GM19240 (cell line): ENCODE measurements around the gene SHISA9.
"Not testable (repeated sequence)": the region's sequence is repeated elsewhere in the genome, so short reads cannot be mapped to it uniquely, and the experiment has no call there.

ENCODE experiments used
- DNase-seq: peaks from one replicate; pipeline ENCODE4 v3.0.0; 2011; ENCODE audit warnings: low spot score; ENCODE audit not compliant: insufficient read length

Gene SHISA9

GRCh38 chr16:12901597-12902461, at the start of gene SHISA9:
SHISA9 (plus strand) TSS chr16:12901598.
- DNase-seq = no peak

- DNase-seq = no peak
Observed at GRCh38 chr16:12853972-12854371, 47.4 kb upstream of the SHISA9 start.

GRCh38 chr16:12857435-12857834, 44.0 kb upstream of the SHISA9 start:
- DNase-seq = not testable (repeated sequence)

- no peak for DNase-seq
Observed at GRCh38 chr16:12862327-12862726, 39.1 kb upstream of the SHISA9 start.

- no peak for DNase-seq
Observed at GRCh38 chr16:12862941-12863340, 38.5 kb upstream of the SHISA9 start.

- DNase-seq = no peak
Observed at GRCh38 chr16:12866981-12867551, 34.3 kb upstream of the SHISA9 start.

- DNase-seq = no peak
Observed at GRCh38 chr16:12868169-12868568, 33.2 kb upstream of the SHISA9 start.

GRCh38 chr16:12868788-12869187, 32.6 kb upstream of the SHISA9 start:
- no peak for DNase-seq

GRCh38 chr16:12869698-12870427, 31.5 kb upstream of the SHISA9 start:
- DNase-seq = no peak

GRCh38 chr16:12871784-12872183, 29.6 kb upstream of the SHISA9 start:
- DNase-seq = no peak

GRCh38 chr16:12874186-12874585, 27.2 kb upstream of the SHISA9 start:
- DNase-seq = no peak

GRCh38 chr16:12876778-12877177, 24.6 kb upstream of the SHISA9 start:
- DNase-seq = no peak

- no peak for DNase-seq
Observed at GRCh38 chr16:12878973-12879372, 22.4 kb upstream of the SHISA9 start.

- no peak for DNase-seq
Observed at GRCh38 chr16:12879812-12880211, 21.6 kb upstream of the SHISA9 start.

GRCh38 chr16:12881182-12881581, 20.2 kb upstream of the SHISA9 start:
- DNase-seq = no peak

- no peak for DNase-seq
Observed at GRCh38 chr16:12881740-12882139, 19.7 kb upstream of the SHISA9 start.

GRCh38 chr16:12885742-12886141, 15.7 kb upstream of the SHISA9 start:
- DNase-seq = no peak

- no peak for DNase-seq
Observed at GRCh38 chr16:12891836-12892235, 9.6 kb upstream of the SHISA9 start.

- DNase-seq = no peak
Observed at GRCh38 chr16:12893050-12893750, 8.2 kb upstream of the SHISA9 start.

GRCh38 chr16:12896562-12896961, 4.8 kb upstream of the SHISA9 start:
- DNase-seq = no peak

- DNase-seq = no peak
Observed at GRCh38 chr16:12898551-12898950, 2.8 kb upstream of the SHISA9 start.
